ENCODE data around the gene TAC3.

TAC3 gene

GRCh38 chr12:57048423-57049118, 32.2 kb upstream of the TAC3 start:
- Histone ChIP-seq H3K27ac (ENCODE audit: insufficient read depth, low read depth, low read length, poor library complexity, severe bottlenecking) (no peak overlapping the region), H3K27me3 (ENCODE audit: control insufficient read depth, insufficient read depth, low read length, poor library complexity, severe bottlenecking) (no peaks in the 10 kb centered on the region), H3K4me1 (ENCODE audit: control insufficient read depth, insufficient read depth, low read length) (no peaks in the 10 kb centered on the region), H3K4me3 (ENCODE audit: insufficient read depth, low read depth, low read length) (no peak overlapping the region), H3K9me3 (ENCODE audit: control insufficient read depth, low read length) (no peaks in the 10 kb centered on the region), H3K36me3 (ENCODE audit: control insufficient read depth, insufficient read depth, low read length) (no peaks in the 10 kb centered on the region)
- WGBS, 2 experiments, result 69 to 89% methylated on average over 1 of the region's 1 CpG

DNA sequence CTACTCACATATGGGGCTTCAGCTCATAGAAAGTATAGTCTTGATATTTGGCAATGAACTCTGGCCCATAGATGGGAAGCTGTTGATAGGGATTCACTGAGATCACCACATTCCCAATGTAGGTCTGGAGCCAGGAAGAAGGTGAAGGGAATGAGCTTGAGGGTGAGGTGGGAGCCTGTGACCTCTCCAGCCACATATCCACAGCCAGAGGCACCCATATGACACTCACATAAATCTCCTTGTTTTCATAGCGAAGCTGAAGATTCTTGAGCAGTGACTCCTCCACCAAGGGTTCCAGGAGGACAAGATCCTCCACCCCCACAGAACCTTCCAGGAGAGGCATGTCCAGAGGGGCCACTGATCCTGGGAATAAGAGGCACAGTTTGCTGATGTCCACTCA, 31.7 kb upstream of the TAC3 start:
- H3K36me3 ChIP-seq (ENCODE audit: control insufficient read depth, insufficient read depth, low read length), result no peaks in the 10 kb centered on the region
- no peak overlapping the region for H3K27ac ChIP-seq (ENCODE audit: insufficient read depth, low read depth, low read length, poor library complexity, severe bottlenecking)
- H3K4me3 ChIP-seq (ENCODE audit: insufficient read depth, low read depth, low read length), result no peak overlapping the region
- no peaks in the 10 kb centered on the region for H3K9me3 ChIP-seq (ENCODE audit: control insufficient read depth, low read length)
- no peaks in the 10 kb centered on the region for H3K27me3 ChIP-seq (ENCODE audit: control insufficient read depth, insufficient read depth, low read length, poor library complexity, severe bottlenecking)
- WGBS, 2 experiments, result 81 to 100% methylated on average over 1 of the region's 1 CpG
- no peaks in the 10 kb centered on the region for H3K4me1 ChIP-seq (ENCODE audit: control insufficient read depth, insufficient read depth, low read length)

GRCh38 chr12:57046947-57047890, 30.9 kb upstream of the TAC3 start:
- Histone ChIP-seq H3K4me1 (ENCODE audit: control insufficient read depth, insufficient read depth, low read length) (no peaks in the 10 kb centered on the region), H3K4me3 (ENCODE audit: insufficient read depth, low read depth, low read length) (no peak overlapping the region), H3K27me3 (ENCODE audit: control insufficient read depth, insufficient read depth, low read length, poor library complexity, severe bottlenecking) (no peaks in the 10 kb centered on the region), H3K9me3 (ENCODE audit: control insufficient read depth, low read length) (no peaks in the 10 kb centered on the region), H3K27ac (ENCODE audit: insufficient read depth, low read depth, low read length, poor library complexity, severe bottlenecking) (no peak overlapping the region), H3K36me3 (ENCODE audit: control insufficient read depth, insufficient read depth, low read length) (no peaks in the 10 kb centered on the region)
- WGBS, 2 experiments, result 91 to 94% methylated on average over 10 of the region's 10 CpGs

DNA sequence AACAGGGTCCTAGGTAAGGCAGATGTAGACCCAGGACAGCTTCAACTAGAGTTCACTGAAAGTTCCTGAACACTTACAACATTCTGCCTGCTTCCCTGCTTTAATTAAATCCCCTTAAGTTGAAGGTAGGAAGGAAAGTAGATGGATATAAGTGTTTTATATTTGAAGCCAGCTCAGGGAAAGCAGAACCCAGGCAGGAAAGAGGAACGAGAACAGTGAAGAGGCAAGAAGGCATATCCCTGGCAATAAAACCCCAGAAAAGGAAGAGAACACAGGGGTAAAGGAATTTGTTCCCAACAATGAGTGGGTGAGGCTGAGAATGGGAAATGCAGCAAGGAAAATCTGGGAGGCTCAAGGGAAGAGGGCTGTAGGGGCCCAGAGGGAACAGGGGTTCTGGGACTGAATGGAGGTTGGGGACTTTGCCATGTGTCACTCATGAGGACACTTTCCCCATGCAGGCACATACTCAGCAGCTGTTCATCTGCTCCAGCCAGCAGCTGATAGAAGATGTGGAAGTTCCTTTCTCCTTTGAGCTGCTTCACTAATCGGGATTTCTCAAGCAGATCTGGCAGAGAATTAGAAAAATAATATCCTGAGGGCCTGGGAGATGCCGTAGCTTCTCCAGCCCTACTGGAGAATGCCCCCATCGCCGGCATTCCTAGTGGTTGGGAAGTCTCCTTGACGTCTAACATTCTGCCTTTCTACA, 29.9 kb upstream of the TAC3 start:
- H3K27ac ChIP-seq (ENCODE audit: insufficient read depth, low read depth, low read length, poor library complexity, severe bottlenecking), result no peak overlapping the region
- H3K9me3 ChIP-seq (ENCODE audit: control insufficient read depth, low read length), result no peaks in the 10 kb centered on the region
- no peak overlapping the region for H3K4me3 ChIP-seq (ENCODE audit: insufficient read depth, low read depth, low read length)
- 85 to 93% methylated on average over 6 of the region's 6 CpGs for WGBS, 2 experiments
- H3K36me3 ChIP-seq (ENCODE audit: control insufficient read depth, insufficient read depth, low read length), result no peaks in the 10 kb centered on the region
- no peaks in the 10 kb centered on the region for H3K27me3 ChIP-seq (ENCODE audit: control insufficient read depth, insufficient read depth, low read length, poor library complexity, severe bottlenecking)
- no peaks in the 10 kb centered on the region for H3K4me1 ChIP-seq (ENCODE audit: control insufficient read depth, insufficient read depth, low read length)

DNA sequence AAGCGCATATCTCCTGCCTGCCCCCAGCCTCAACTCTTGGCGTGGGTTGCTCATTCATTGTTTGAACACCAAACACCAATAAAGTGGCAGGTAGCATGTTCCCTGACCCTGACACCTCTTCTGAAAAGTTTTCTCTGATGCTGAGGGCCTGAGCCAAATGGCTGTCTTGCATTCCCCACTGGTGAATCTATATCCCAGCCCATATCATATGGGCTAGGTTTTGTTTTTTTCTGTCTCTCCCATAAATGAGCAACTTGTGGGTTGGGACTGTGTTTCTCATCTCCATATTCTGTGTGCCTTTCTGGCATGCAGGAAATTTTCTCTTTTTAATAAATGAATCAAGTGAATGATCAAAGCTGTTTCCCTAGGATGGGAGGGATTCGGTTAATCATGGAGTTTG, 28.6 kb upstream of the TAC3 start:
- Histone ChIP-seq H3K4me1 (ENCODE audit: control insufficient read depth, insufficient read depth, low read length) (no peaks in the 10 kb centered on the region), H3K4me3 (ENCODE audit: insufficient read depth, low read depth, low read length) (no peak overlapping the region), H3K27me3 (ENCODE audit: control insufficient read depth, insufficient read depth, low read length, poor library complexity, severe bottlenecking) (no peaks in the 10 kb centered on the region), H3K27ac (ENCODE audit: insufficient read depth, low read depth, low read length, poor library complexity, severe bottlenecking) (no peak overlapping the region), H3K36me3 (ENCODE audit: control insufficient read depth, insufficient read depth, low read length) (no peaks in the 10 kb centered on the region), H3K9me3 (ENCODE audit: control insufficient read depth, low read length) (no peaks in the 10 kb centered on the region)
- WGBS, 2 experiments, result 88 to 90% methylated on average over 3 of the region's 3 CpGs

DNA sequence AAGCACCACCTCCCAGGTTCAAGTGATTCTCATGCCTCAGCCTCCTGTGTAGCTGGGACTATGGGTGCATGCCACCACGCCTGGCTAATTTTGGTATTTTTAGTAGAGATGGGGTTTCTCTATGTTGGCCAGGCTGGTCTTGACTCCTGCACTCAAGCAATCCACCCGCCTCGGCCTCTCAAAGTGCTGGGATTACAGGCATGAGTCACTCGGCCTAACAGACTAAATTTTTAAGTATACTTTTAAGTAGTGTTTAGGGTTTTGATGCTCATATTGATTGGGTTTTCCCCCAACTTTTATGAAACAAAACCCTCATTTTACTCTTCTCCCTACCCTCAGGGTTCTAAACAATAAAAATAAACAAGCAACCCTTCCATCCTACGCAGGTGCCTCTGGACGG, 28.1 kb upstream of the TAC3 start:
- H3K27ac ChIP-seq (ENCODE audit: insufficient read depth, low read depth, low read length, poor library complexity, severe bottlenecking), result no peak overlapping the region
- no peaks in the 10 kb centered on the region for H3K36me3 ChIP-seq (ENCODE audit: control insufficient read depth, insufficient read depth, low read length)
- no peaks in the 10 kb centered on the region for H3K9me3 ChIP-seq (ENCODE audit: control insufficient read depth, low read length)
- no peaks in the 10 kb centered on the region for H3K4me1 ChIP-seq (ENCODE audit: control insufficient read depth, insufficient read depth, low read length)
- no peaks in the 10 kb centered on the region for H3K27me3 ChIP-seq (ENCODE audit: control insufficient read depth, insufficient read depth, low read length, poor library complexity, severe bottlenecking)
- no peak overlapping the region for H3K4me3 ChIP-seq (ENCODE audit: insufficient read depth, low read depth, low read length)
- 93 to 96% methylated on average over 5 to 6 of the region's 6 CpGs for WGBS, 2 experiments

DNA sequence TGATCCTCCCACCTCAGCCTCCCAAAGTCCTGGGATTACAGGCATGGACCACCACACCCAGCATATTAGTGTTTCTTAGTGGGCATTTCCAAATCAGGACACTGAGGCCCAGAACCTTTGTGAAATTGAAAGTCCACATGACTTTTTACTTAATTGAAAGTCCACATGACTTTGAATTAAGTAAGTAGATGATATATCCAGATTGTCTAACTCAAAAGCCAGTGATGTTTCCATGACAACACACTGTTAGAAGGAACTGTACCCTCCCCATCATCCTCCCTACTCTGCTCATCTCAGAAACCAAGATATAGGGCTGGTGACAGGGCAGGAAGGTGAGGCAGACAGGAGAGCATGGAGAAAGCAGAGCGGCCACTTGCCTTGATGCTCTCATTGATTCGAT, 26.4 kb upstream of the TAC3 start:
- 93 to 99% methylated on average over 2 of the region's 2 CpGs for WGBS, 2 experiments
- no peak overlapping the region for H3K4me3 ChIP-seq (ENCODE audit: insufficient read depth, low read depth, low read length)
- H3K9me3 ChIP-seq (ENCODE audit: control insufficient read depth, low read length), result no peaks in the 10 kb centered on the region
- no peaks in the 10 kb centered on the region for H3K4me1 ChIP-seq (ENCODE audit: control insufficient read depth, insufficient read depth, low read length)
- H3K27me3 ChIP-seq (ENCODE audit: control insufficient read depth, insufficient read depth, low read length, poor library complexity, severe bottlenecking), result no peaks in the 10 kb centered on the region
- H3K27ac ChIP-seq (ENCODE audit: insufficient read depth, low read depth, low read length, poor library complexity, severe bottlenecking), result no peak overlapping the region
- H3K36me3 ChIP-seq (ENCODE audit: control insufficient read depth, insufficient read depth, low read length), result no peaks in the 10 kb centered on the region

DNA sequence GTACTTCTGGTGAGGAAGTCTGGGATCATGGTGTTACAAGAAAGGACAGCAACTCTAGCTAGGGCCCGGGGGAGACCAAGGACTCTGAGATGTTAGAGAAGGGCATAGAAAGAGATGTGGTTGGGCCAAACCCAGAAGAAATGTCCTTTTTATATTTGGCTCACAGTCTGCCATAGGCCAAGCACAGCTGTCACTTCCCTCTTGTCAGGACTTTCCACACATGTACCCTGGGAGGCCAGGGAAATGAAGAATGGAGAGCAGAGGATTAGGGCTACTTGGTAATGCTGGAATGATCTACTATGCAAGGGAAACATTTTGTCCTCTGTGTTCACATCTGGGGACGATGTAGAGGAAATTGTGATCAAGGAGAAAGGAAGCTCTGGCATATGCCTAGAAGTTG, 24.4 kb upstream of the TAC3 start:
- no peak overlapping the region for H3K27ac ChIP-seq (ENCODE audit: insufficient read depth, low read depth, low read length, poor library complexity, severe bottlenecking)
- no peaks in the 10 kb centered on the region for H3K9me3 ChIP-seq (ENCODE audit: control insufficient read depth, low read length)
- H3K4me1 ChIP-seq (ENCODE audit: control insufficient read depth, insufficient read depth, low read length), result no peaks in the 10 kb centered on the region
- H3K27me3 ChIP-seq (ENCODE audit: control insufficient read depth, insufficient read depth, low read length, poor library complexity, severe bottlenecking), result no peaks in the 10 kb centered on the region
- WGBS, 2 experiments, result 80 to 87% methylated on average over 2 of the region's 2 CpGs
- H3K36me3 ChIP-seq (ENCODE audit: control insufficient read depth, insufficient read depth, low read length), result no peaks in the 10 kb centered on the region
- no peak overlapping the region for H3K4me3 ChIP-seq (ENCODE audit: insufficient read depth, low read depth, low read length)

DNA sequence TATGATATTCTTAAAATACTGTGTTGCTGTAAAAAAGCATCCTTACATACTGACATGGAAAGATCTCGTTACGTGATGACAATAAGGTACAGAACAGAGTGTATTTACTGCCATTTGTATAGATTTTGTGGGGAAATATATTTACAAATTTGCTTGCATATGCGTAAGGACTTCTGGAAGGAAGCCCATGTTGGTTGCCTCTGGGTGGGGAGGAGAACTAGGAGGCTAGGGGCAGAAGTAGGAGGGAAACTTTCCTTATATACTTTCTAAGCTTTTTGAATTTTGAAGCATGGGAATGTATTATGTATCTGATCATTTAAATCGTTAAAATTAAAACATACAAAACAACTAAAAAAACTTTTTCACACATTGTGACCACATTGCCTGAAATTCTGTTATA, 23.9 kb upstream of the TAC3 start:
- H3K4me1 ChIP-seq (ENCODE audit: control insufficient read depth, insufficient read depth, low read length), result no peaks in the 10 kb centered on the region
- H3K27ac ChIP-seq (ENCODE audit: insufficient read depth, low read depth, low read length, poor library complexity, severe bottlenecking), result no peak overlapping the region
- H3K9me3 ChIP-seq (ENCODE audit: control insufficient read depth, low read length), result no peaks in the 10 kb centered on the region
- H3K36me3 ChIP-seq (ENCODE audit: control insufficient read depth, insufficient read depth, low read length), result no peaks in the 10 kb centered on the region
- 91 to 100% methylated on average over 3 to 4 of the region's 4 CpGs for WGBS, 2 experiments
- H3K4me3 ChIP-seq (ENCODE audit: insufficient read depth, low read depth, low read length), result no peak overlapping the region
- H3K27me3 ChIP-seq (ENCODE audit: control insufficient read depth, insufficient read depth, low read length, poor library complexity, severe bottlenecking), result no peaks in the 10 kb centered on the region

Measured in ectodermal cell (in vitro differentiated cells).